ENCODE measurements around the gene VSTM5. TPM values are rescaled to one million over a fixed set of nuclear protein-coding genes. Genes with fewer than 3 reads are reported as not detected.

Gene VSTM5
- total RNA-seq, 2 experiments from 2014 or later = not detected

DNA sequence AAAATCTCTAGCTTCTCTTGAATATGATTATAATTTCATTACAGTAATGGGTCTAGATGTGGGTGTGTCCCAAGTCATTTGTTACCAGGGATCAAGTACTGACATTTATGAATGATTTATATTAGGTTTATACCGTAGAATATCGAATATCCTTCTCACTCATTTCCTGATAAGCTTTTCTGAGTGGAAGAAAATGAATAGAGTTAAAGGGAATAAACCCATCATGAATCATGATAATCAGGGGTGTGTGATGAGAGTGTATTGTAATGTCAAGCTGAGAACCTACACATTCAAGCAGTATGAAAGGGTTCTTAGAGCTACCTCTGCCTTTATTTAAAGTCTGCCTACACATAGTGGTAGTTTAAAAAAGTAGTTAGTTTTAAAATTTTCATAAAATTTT is 49.1 kb downstream of the VSTM5 start:
- Histone ChIP-seq H3K9me3 (ENCODE audit: low read length) (no peaks in the 10 kb centered on the region), H3K4me3 (ENCODE audit: low read depth, low read length, poor library complexity, severe bottlenecking) (no peak overlapping the region), H3K36me3 (ENCODE audit: insufficient read depth, low read length) (peaks cover 98% of the 10 kb centered on the region), H4K20me1 (ENCODE audit: insufficient read depth, low read length) (0 out of 2 replicates have a peak, but pooled peaks cover 4% of the 10 kb centered on the region), H3K4me1 (ENCODE audit: insufficient read depth, low read length, poor library complexity, severe bottlenecking) (no peaks in the 10 kb centered on the region), H2AFZ (ENCODE audit: low read length) (no peak overlapping the region), H3K79me2 (ENCODE audit: insufficient read depth, low read depth, low read length) (no peaks in the 10 kb centered on the region), H3K4me2 (ENCODE audit: low read length) (no peak overlapping the region), H3K9me2 (ENCODE audit: insufficient read depth, low read length) (no peaks in the 10 kb centered on the region), H3K27ac (ENCODE audit: low read depth, low read length, poor library complexity, severe bottlenecking) (no peak overlapping the region)
- intact Hi-C loops (cut with micrococcal nuclease; ENCODE audit: unreplicated experiment) = no loop called here
- TF ChIP-seq, protein P1, sequence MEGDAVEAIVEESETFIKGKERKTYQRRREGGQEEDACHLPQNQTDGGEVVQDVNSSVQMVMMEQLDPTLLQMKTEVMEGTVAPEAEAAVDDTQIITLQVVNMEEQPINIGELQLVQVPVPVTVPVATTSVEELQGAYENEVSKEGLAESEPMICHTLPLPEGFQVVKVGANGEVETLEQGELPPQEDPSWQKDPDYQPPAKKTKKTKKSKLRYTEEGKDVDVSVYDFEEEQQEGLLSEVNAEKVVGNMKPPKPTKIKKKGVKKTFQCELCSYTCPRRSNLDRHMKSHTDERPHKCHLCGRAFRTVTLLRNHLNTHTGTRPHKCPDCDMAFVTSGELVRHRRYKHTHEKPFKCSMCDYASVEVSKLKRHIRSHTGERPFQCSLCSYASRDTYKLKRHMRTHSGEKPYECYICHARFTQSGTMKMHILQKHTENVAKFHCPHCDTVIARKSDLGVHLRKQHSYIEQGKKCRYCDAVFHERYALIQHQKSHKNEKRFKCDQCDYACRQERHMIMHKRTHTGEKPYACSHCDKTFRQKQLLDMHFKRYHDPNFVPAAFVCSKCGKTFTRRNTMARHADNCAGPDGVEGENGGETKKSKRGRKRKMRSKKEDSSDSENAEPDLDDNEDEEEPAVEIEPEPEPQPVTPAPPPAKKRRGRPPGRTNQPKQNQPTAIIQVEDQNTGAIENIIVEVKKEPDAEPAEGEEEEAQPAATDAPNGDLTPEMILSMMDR (conservative IDR thresholded peaks at IDR 0.05; ENCODE audit: low read length) = no peak
- no peak for TF ChIP-seq EZH2phosphoT487 (IDR thresholded peaks at IDR 0.05; ENCODE audit: borderline replicate concordance, low read depth, low read length)
- CTCF ChIA-PET (ENCODE audit: unreplicated experiment) = interaction anchor here (1.1 kb wide), 1 partner anchor 11 kb away, joined by 3 read pairs; no protein-coding TSS in a partner anchor
- no TSS peak for BruUV-seq (replicated peaks)
- DNase-seq (ENCODE audit: low spot score) = no peak
- POLR2A ChIA-PET = interaction anchor here (1.1 to 2.2 kb wide), 6 partner anchors 10 to 134 kb away, joined by 3 to 10 read pairs (median 8); partner anchors contain the start of gene MED17

DNA sequence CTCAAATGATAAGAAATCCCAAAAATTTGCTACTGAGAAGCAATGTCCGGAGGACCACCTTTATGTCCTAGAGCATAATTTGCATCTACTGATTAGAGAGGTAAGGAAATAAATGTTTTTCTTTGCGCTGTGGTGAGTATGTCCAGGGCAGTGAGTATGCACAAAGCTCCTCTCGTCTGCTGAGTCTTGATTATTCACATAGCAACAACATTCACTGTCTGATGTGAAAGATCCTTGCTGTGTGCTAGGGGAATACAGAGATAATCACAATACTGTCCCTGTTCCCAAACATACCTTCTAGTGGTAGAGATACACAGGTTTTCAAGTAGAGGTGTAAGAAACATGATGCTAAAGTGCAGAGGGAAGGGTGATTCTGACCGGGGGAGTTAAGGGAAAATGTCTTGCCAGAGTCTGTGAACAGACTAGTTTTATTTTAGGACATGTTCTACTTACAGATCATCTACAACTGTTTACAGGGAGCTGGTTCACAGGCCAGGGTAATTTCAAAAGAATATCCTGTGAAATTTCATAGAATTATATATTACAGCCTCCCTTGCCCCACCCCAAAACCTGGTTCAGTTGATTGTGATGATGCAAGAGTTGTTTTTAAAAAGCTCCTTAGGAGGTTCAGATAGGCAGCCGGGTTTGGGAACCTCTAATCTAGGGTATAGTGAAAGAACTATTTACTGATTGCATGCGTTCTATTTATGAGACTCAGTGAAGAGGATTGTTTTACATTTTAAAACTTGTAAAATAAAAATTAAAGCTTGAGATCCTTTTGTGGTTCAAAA is 53.8 kb downstream of the VSTM5 start:
- DNase-seq (ENCODE audit: low spot score) = no peak
- ChIA-PET CTCF (ENCODE audit: unreplicated experiment) (no interaction called here), POLR2A (interaction anchor here (0.5 to 1.1 kb wide), 4 partner anchors 9 to 1266 kb away, joined by 3 to 4 read pairs (median 3); no protein-coding TSS in a partner anchor)
- no peak for TF ChIP-seq EZH2phosphoT487 (IDR thresholded peaks at IDR 0.05; ENCODE audit: borderline replicate concordance, low read depth, low read length)
- TF ChIP-seq, protein P1 (conservative IDR thresholded peaks at IDR 0.05; ENCODE audit: low read length) = no peak
- H4K20me1 ChIP-seq (ENCODE audit: insufficient read depth, low read length) = peaks cover 4% of the 10 kb centered on the region; the same call in 1 of the 2 replicates
- BruUV-seq (replicated peaks) = no TSS peak
- no peak overlapping the region for H3K4me2 ChIP-seq (ENCODE audit: low read length)
- no peaks in the 10 kb centered on the region for H3K9me2 ChIP-seq (ENCODE audit: insufficient read depth, low read length)
- no peaks in the 10 kb centered on the region for H3K4me1 ChIP-seq (ENCODE audit: insufficient read depth, low read length, poor library complexity, severe bottlenecking)
- H3K36me3 ChIP-seq (ENCODE audit: insufficient read depth, low read length) = peaks cover 100% of the 10 kb centered on the region
- H3K27ac ChIP-seq (ENCODE audit: low read depth, low read length, poor library complexity, severe bottlenecking) = no peak overlapping the region
- H2AFZ ChIP-seq (ENCODE audit: low read length) = no peak overlapping the region
- intact Hi-C loops (cut with micrococcal nuclease; ENCODE audit: unreplicated experiment) = loop anchor here (10.0 kb wide), 1 partner anchor 698 kb away; the partner anchor contains the start of genes ANKRD49 and MRE11
- H3K79me2 ChIP-seq (ENCODE audit: insufficient read depth, low read depth, low read length) = no peaks in the 10 kb centered on the region
- H3K4me3 ChIP-seq (ENCODE audit: low read depth, low read length, poor library complexity, severe bottlenecking) = no peak overlapping the region
- H3K9me3 ChIP-seq (ENCODE audit: low read length) = no peaks in the 10 kb centered on the region
